Tibial nerve (tissue), 4 donors: Measurements from ENCODE around the gene ANKRD66. TPM values are rescaled to one million over a fixed set of nuclear protein-coding genes. Genes with fewer than 3 reads are reported as not detected.

ENCODE experiments used
- DNase-seq, 2 donors: peaks; one replicate each; pipeline ENCODE4 v3.0.0-alpha.2; 2019; ENCODE audit warnings: low spot score in 2 of 2
- H3K27ac ChIP-seq, 4 donors: fragments of 200-600 bp; sonication (generic) in 3 of 4; one replicate each; pipeline ENCODE4 v1.5.1; 2017 to 2019; ENCODE audit warnings: mild to moderate bottlenecking in 1 of 4
- H3K27me3 ChIP-seq, 2 donors: fragments of 200-600 bp; sonication (generic) in 1 of 2; one replicate each; pipeline versions ENCODE4 v1.5.1 to v1.6.0; 2017 to 2019
- H3K36me3 ChIP-seq, 3 donors: fragments of 200-600 bp; sonication (generic); one replicate each; pipeline ENCODE4 v1.5.1; 2018 to 2019
- H3K4me1 ChIP-seq, 4 donors: fragments of 200-600 bp; sonication (generic) in 3 of 4; one replicate each; pipeline ENCODE4 v1.5.1; 2017 to 2019
- H3K4me3 ChIP-seq, 4 donors: fragments of 200-600 bp; sonication (generic) in 3 of 4; one replicate each; pipeline ENCODE4 v1.5.1; 2017 to 2019; ENCODE audit warnings: mild to moderate bottlenecking in 1 of 4, moderate library complexity in 1 of 4
- H3K9me3 ChIP-seq, 4 donors: fragments of 200-600 bp; sonication (generic) in 3 of 4; one replicate each; pipeline ENCODE4 v1.5.1; 2017 to 2019
- CTCF ChIP-seq, 5 experiments: fragments of 200-600 bp in 3 of 5; fragments of 450-650 bp in 2 of 5; sonication (generic) in 3 of 5; IDR thresholded peaks; one replicate each; pipeline ENCODE4 v1.5.1; 2016 to 2019; ENCODE audit warnings: antibody characterized with exemption in 5 of 5, mild to moderate bottlenecking in 3 of 5, moderate library complexity in 2 of 5
- EP300 ChIP-seq, 2 donors: sonication (generic); formaldehyde crosslinking; IDR thresholded peaks; one replicate each; pipeline ENCODE4 v1.6.1; 2017; ENCODE audit warnings: antibody characterized with exemption in 2 of 2, mild to moderate bottlenecking in 1 of 2
- POLR2A ChIP-seq, 2 donors: fragments of 450-650 bp; IDR thresholded peaks; one replicate each; pipeline ENCODE4 v1.6.1; 2017; ENCODE audit warnings: antibody characterized with exemption in 2 of 2, mild to moderate bottlenecking in 2 of 2, moderate library complexity in 2 of 2
- WGBS, 2 donors: methylation state at CpG; one replicate each; pipeline ENCODE4 v1.1.5; 2018; 5-methylcytosine and 5-hydroxymethylcytosine counted together
- total RNA-seq, 4 donors: library from RNA; depleted of rRNA; stranded (reverse); fragments of >200 nt; gene quantifications; one replicate each; pipeline ENCODE4 v1.1.0, GENCODE V29; 2016

The ANKRD66 gene
- total RNA-seq, 4 donors from 2014 or later: not detected

- Histone ChIP-seq H3K36me3 (no peaks in the 10 kb centered on the region), H3K27ac (peak within 1 kb of the TSS in 2 of 4 donors; percentile 18 to 55), H3K4me1 (peaks cover 0 to 14% (median 8%) of the 10 kb centered on the region in 4 donors), H3K9me3 (no peaks in the 10 kb centered on the region), H3K4me3 (peak within 1 kb of the TSS; percentile 45 to 68 (median 48)), H3K27me3 (peaks cover 0 to 23% of the 10 kb centered on the region in 2 donors)
- 3 to 5% methylated on average over 12 to 44 of the region's 73 CpGs for WGBS, 2 donors
- no peak for DNase-seq
- TF ChIP-seq POLR2A (IDR thresholded peaks at IDR 0.05) (no peak), CTCF (IDR thresholded peaks at IDR 0.05) (no peak), EP300 (IDR thresholded peaks at IDR 0.05) (no peak)
Measured at GRCh38 chr6:46734867-46735719, 11.6 kb upstream of the ANKRD66 start, which contains the start of gene PLA2G7. Gene PLA2G7 (minus strand): TSS chr6:46735375. CDS start chr6:46722891, 12,484 bp downstream.

- Histone ChIP-seq H3K9me3 (no peaks in the 10 kb centered on the region), H3K27me3 (peaks cover 0 to 23% of the 10 kb centered on the region in 2 donors), H3K36me3 (no peaks in the 10 kb centered on the region), H3K27ac (no peak overlapping the region), H3K4me1 (peaks cover 0 to 14% (median 8%) of the 10 kb centered on the region in 4 donors), H3K4me3 (peak overlapping the region; percentile 45 to 68 (median 48))
- DNase-seq: no peak
- TF ChIP-seq CTCF (IDR thresholded peaks at IDR 0.05) (no peak), EP300 (IDR thresholded peaks at IDR 0.05) (no peak), POLR2A (IDR thresholded peaks at IDR 0.05) (no peak)
- WGBS, 2 donors: 23 to 29% methylated on average over 8 of the region's 8 CpGs
Measured at GRCh38 chr6:46735720-46736031, 11.1 kb upstream of the ANKRD66 start.

- Histone ChIP-seq H3K36me3 (no peaks in the 10 kb centered on the region), H3K9me3 (no peaks in the 10 kb centered on the region), H3K4me1 (peaks cover 0 to 14% (median 8%) of the 10 kb centered on the region in 4 donors), H3K4me3 (no peak overlapping the region), H3K27me3 (peaks cover 0 to 23% of the 10 kb centered on the region in 2 donors), H3K27ac (no peak overlapping the region)
- DNase-seq: no peak
- TF ChIP-seq POLR2A (IDR thresholded peaks at IDR 0.05) (no peak), CTCF (IDR thresholded peaks at IDR 0.05) (no peak), EP300 (IDR thresholded peaks at IDR 0.05) (no peak)
Measured at GRCh38 chr6:46736906-46737305, 9.8 kb upstream of the ANKRD66 start.

- Histone ChIP-seq H3K36me3 (no peaks in the 10 kb centered on the region), H3K4me3 (no peak overlapping the region), H3K9me3 (no peaks in the 10 kb centered on the region), H3K27me3 (peaks cover 0 to 7% of the 10 kb centered on the region in 2 donors), H3K27ac (no peak overlapping the region), H3K4me1 (no peaks in the 10 kb centered on the region)
- TF ChIP-seq CTCF (IDR thresholded peaks at IDR 0.05): no peak
- no peak for TF ChIP-seq EP300 (IDR thresholded peaks at IDR 0.05)
- TF ChIP-seq POLR2A (IDR thresholded peaks at IDR 0.05): no peak
- 98 to 100% methylated on average over 2 of the region's 2 CpGs for WGBS, 2 donors
- no peak for DNase-seq
Measured at GRCh38 chr6:46741482-46741881, 5.3 kb upstream of the ANKRD66 start.

- Histone ChIP-seq H3K4me1 (no peaks in the 10 kb centered on the region), H3K4me3 (no peak overlapping the region), H3K36me3 (no peaks in the 10 kb centered on the region), H3K27me3 (peaks cover 0 to 4% of the 10 kb centered on the region in 2 donors), H3K27ac (no peak overlapping the region), H3K9me3 (no peaks in the 10 kb centered on the region)
- DNase-seq: no peak
- no peak for TF ChIP-seq POLR2A (IDR thresholded peaks at IDR 0.05)
- no peak for TF ChIP-seq EP300 (IDR thresholded peaks at IDR 0.05)
- WGBS, 2 donors: 93 to 96% methylated on average over 4 of the region's 4 CpGs
Measured at GRCh38 chr6:46741910-46742309, 4.8 kb upstream of the ANKRD66 start.
